GM15510 (cell line): Measurements from ENCODE around the gene LIN7C.
A peak's percentile ranks its signal among the peaks of the same experiment; 100 is the strongest.

Source experiments
- POLR2A ChIP-seq: IDR thresholded peaks from 3 replicates; pipeline ENCODE4 v1.6.1; 2011; ENCODE audit warnings: borderline replicate concordance; ENCODE audit not compliant: insufficient read length; ENCODE audit errors: extremely low read depth

Gene LIN7C

GRCh38 chr11:27506200-27507182 lies at the start of gene LIN7C:
Gene LIN7C (minus strand): TSS chr11:27506769. CDS start chr11:27506752, 17 bp downstream.
- TF ChIP-seq POLR2A: peak; percentile 96

- no peak for TF ChIP-seq POLR2A
Measured at GRCh38 chr11:27555264-27555663, 48.7 kb upstream of the LIN7C start.

- no peak for TF ChIP-seq POLR2A
Measured at GRCh38 chr11:27553186-27553585, 46.6 kb upstream of the LIN7C start.

GRCh38 chr11:27552341-27552740 lies 45.8 kb upstream of the LIN7C start:
- no peak for TF ChIP-seq POLR2A

DNA sequence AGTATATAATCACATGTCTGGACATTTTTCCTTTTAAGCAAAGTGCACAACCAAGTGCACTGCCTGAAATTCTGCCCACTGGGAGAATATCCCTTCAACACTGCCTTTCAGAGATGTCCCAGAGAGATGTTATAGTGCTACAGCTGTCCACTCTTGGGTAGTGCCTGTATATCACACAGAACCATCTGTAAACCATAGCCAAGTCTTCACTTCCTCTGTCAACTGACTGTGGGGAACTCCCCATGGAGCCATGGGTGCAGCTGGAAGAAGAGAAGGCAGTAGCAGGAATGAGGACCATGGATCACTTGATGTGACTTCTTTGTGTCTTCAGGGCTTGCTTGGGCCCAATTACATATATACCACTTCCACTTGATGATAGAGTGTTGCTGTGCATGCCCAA lies 44.6 kb upstream of the LIN7C start:
- TF ChIP-seq POLR2A: no peak

DNA sequence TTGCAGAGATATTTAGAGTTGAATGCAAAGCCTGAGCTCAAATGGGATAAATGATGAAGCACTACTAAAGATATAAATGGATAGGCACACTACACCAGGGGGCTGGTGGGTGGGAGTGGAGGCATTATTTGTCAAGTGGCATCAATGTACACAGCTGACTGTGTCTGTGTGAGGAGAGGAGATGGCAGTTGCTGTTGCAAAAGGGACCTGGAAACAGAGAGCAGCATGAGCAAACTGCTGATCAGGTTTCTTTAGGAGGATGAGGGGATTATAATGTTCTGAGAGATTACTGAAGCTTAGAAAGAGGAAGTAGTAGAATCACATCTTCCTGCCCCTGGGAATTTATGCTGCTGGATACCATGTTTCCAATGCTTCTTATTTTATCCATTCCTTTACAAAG lies 39.4 kb upstream of the LIN7C start:
- no peak for TF ChIP-seq POLR2A

DNA sequence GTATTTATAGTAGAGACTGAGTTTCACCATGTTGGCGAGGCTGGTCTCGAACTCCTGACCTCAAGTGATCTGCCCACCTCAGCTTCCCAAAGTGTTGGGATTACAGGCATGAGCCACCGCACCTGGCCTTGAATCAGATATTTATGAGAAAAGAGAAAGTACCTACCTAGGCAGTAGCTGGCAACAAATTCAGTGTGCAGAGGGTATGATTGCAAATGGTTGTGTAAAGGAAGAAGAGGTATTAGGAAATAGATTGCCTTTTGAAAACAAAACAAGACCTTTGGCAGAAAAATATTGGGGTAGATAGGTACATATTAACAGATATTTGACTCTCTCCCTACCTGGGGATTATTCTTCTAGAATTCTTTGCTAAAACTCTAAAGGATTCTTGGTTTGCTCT lies 38.5 kb upstream of the LIN7C start:
- no peak for TF ChIP-seq POLR2A

GRCh38 chr11:27541790-27542189 lies 35.2 kb upstream of the LIN7C start:
- TF ChIP-seq POLR2A: no peak

DNA sequence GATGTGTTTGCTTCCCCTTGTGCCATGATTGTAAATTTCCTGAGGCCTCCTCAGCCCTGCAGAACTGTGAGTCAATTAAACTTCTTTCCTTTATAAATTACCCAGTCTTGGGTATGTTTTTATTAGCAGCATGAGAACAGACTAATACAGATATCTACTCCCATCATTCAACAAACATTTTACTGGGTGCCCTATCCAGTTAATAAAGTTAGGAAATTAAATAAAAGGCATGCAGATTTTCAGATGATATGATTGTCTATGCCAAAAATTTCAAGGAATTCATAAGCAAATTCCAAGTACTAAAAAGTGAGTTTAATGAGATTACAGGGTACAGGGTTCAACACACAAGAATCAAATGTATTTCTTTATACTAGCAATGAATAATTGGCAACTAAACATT lies 33.5 kb upstream of the LIN7C start:
- no peak for TF ChIP-seq POLR2A

- TF ChIP-seq POLR2A: no peak
Measured at GRCh38 chr11:27535103-27535502, 28.5 kb upstream of the LIN7C start.

GRCh38 chr11:27532652-27533325 lies 26.2 kb upstream of the LIN7C start:
- no peak for TF ChIP-seq POLR2A

GRCh38 chr11:27528712-27529111 lies 22.1 kb upstream of the LIN7C start:
- no peak for TF ChIP-seq POLR2A

- no peak for TF ChIP-seq POLR2A
Measured at GRCh38 chr11:27526535-27526934, 20.0 kb upstream of the LIN7C start.

DNA sequence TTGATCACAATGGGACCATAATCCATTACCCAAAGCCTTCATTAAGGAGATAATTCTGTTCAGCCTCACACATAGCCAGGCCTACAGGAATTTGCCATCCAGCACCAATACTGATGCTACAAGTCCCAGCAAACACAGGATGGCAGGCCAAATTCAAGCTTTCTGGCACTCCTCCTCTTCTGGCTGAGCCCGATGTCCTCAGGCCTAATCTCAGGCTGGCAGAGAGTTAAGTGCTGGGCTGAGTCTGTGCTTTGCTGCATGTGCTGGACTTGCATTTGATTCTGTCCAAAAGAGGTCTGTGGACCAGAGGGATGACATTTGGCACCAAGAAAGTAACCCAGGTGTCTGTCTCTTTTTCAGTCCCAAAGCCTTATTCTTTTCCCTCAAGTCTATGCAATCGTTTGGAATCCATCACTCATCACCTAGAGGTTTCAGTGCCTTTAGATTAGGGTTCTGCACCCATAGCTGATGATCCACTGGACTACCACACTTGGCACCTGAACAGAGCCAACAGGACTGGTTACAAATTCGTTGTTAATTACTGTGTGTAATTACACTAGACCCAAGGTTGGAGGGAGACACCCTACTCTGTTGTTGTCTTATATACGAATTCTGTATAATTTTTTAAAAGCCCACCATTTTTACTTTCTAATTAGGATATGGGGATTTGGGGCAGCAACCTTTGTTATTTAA lies 19.4 kb upstream of the LIN7C start:
- TF ChIP-seq POLR2A: no peak

DNA sequence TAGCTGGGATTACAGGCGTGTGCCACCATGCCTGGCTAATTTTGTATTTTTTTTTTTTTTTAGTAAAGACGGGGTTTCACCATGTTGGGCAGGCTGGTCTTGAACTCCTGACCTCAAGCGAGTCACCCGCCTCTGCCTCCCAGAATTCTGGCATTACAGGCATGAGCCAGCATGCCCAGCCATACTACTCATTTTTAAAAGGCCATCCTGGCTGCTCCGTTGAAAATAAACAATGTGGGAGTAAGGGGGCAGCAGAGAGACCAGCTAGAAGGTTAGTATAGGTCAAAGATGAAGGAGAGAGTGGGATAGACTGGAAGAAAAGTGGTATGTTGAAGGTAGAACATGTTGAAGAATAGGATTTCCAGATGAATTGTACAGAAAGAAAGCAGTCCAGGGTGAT lies 17.6 kb upstream of the LIN7C start:
- TF ChIP-seq POLR2A: no peak
